DMS114 treated with DMSO at 0.1 percent for 48 hours (cell line): ENCODE data around the gene NAALADL1.
"Not testable (repeated sequence)": the region's sequence is repeated elsewhere in the genome, so short reads cannot be mapped to it uniquely, and the experiment has no call there.

Source experiments
- DNase-seq: peaks from one replicate; lab custom pipeline; 2025; ENCODE audit not compliant: unreplicated experiment; lab: John Stamatoyannopoulos, UW

NAALADL1 gene

GRCh38 chr11:65051398-65051858, 6.9 kb downstream of the NAALADL1 start:
- no peak for DNase-seq

GRCh38 chr11:65047581-65048422, 10.6 kb downstream of the NAALADL1 start:
- DNase-seq: no peak

- DNase-seq: no peak
Observed at GRCh38 chr11:65045728-65046127, 12.6 kb downstream of the NAALADL1 start.

- no peak for DNase-seq
Observed at GRCh38 chr11:65045061-65045460, 13.3 kb downstream of the NAALADL1 start.

- no peak for DNase-seq
Observed at GRCh38 chr11:65043881-65044501, 14.4 kb downstream of the NAALADL1 start.

- no peak for DNase-seq
Observed at GRCh38 chr11:65042891-65043290, 15.5 kb downstream of the NAALADL1 start.

- DNase-seq: peak; percentile 94
Observed at GRCh38 chr11:65040847-65041622, 17.3 kb downstream of the NAALADL1 start, which contains the start of gene SAC3D1. Gene SAC3D1 (plus strand): TSS chr11:65041210. CDS start chr11:65041293, 83 bp downstream.

- no peak for DNase-seq
Observed at GRCh38 chr11:65040520-65040846, 17.9 kb downstream of the NAALADL1 start.

GRCh38 chr11:65036931-65037330, 21.4 kb downstream of the NAALADL1 start:
- no peak for DNase-seq

GRCh38 chr11:65035579-65035978, 22.8 kb downstream of the NAALADL1 start:
- DNase-seq: no peak

- no peak for DNase-seq
Observed at GRCh38 chr11:65034423-65034822, 23.9 kb downstream of the NAALADL1 start.

- DNase-seq: no peak
Observed at GRCh38 chr11:65032216-65032615, 26.1 kb downstream of the NAALADL1 start.

GRCh38 chr11:65027213-65028067, 30.9 kb downstream of the NAALADL1 start, which contains the start of gene SNX15:
Gene SNX15 (plus strand): TSS chr11:65027439. CDS start chr11:65027538, 99 bp downstream.
- peak; percentile 97 for DNase-seq

GRCh38 chr11:65026810-65027209, 31.5 kb downstream of the NAALADL1 start:
- DNase-seq: no peak

- DNase-seq: not testable (repeated sequence)
Observed at GRCh38 chr11:65023502-65023901, 34.9 kb downstream of the NAALADL1 start.

GRCh38 chr11:65021509-65021908, 36.8 kb downstream of the NAALADL1 start:
- DNase-seq: no peak

- no peak for DNase-seq
Observed at GRCh38 chr11:65021003-65021402, 37.4 kb downstream of the NAALADL1 start.

- no peak for DNase-seq
Observed at GRCh38 chr11:65019824-65020223, 38.5 kb downstream of the NAALADL1 start.

GRCh38 chr11:65017937-65018336, 40.4 kb downstream of the NAALADL1 start:
- DNase-seq: no peak

- no peak for DNase-seq
Observed at GRCh38 chr11:65016705-65017104, 41.6 kb downstream of the NAALADL1 start.
